A673 (cell line): ENCODE results near the gene SMYD3.

ENCODE experiments used
- EZH2 ChIP-seq: fragments of 200-600 bp; sonication (generic); IDR thresholded peaks from 2 replicates; pipeline ENCODE4 v1.6.1; 2017; ENCODE audit warnings: borderline replicate concordance, low read depth, mild to moderate bottlenecking, mixed read lengths, antibody characterized with exemption, low read length; ENCODE audit not compliant: poor library complexity, severe bottlenecking
- TF ChIP-seq, protein P1 (sequence below): fragments of 300-800, 200-600 bp; sonication (generic); conservative IDR thresholded peaks from 2 replicates; pipeline ENCODE4 v1.5.1; 2017; ENCODE audit warnings: low read depth, mild to moderate bottlenecking, antibody characterized with exemption, low read length, moderate library complexity, mixed read lengths

DNA sequence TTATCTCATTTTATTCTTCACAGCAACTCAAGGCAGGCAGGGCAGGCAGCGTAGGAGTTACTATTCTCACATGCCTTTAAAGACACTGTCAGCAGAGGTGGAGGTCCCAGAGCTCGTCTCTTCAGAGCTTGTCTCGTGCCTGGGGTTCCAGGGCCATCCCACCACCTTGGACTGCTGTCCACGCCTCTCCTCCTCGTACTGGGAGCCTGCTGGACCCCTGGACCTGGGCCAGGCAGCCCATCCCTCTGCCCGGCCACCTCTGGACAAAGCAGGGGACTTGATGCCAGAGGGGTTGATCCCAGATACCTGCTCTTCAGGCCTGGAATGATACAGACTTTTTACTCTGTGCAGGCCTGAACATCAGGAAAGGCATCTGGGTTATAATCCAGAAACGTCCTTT lies 805.4 kb downstream of the SMYD3 start:
- TF ChIP-seq, protein P1, sequence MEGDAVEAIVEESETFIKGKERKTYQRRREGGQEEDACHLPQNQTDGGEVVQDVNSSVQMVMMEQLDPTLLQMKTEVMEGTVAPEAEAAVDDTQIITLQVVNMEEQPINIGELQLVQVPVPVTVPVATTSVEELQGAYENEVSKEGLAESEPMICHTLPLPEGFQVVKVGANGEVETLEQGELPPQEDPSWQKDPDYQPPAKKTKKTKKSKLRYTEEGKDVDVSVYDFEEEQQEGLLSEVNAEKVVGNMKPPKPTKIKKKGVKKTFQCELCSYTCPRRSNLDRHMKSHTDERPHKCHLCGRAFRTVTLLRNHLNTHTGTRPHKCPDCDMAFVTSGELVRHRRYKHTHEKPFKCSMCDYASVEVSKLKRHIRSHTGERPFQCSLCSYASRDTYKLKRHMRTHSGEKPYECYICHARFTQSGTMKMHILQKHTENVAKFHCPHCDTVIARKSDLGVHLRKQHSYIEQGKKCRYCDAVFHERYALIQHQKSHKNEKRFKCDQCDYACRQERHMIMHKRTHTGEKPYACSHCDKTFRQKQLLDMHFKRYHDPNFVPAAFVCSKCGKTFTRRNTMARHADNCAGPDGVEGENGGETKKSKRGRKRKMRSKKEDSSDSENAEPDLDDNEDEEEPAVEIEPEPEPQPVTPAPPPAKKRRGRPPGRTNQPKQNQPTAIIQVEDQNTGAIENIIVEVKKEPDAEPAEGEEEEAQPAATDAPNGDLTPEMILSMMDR = no peak
- no peak for TF ChIP-seq EZH2
